T47D (cell line): Measurements from ENCODE around the gene ZNG1B.
"Not testable (repeated sequence)": the region's sequence is repeated elsewhere in the genome, so short reads cannot be mapped to it uniquely, and the experiment has no call there.

Experiments
- DNase-seq, 2 experiments: peaks; one replicate each; pipeline versions ENCODE4 v3.0.0 to v3.0.0-alpha.2; 2011 to 2012; ENCODE audit warnings: low read depth in 1 of 2, low spot score in 1 of 2
- in situ Hi-C: cut with HindIII; loops from 2 replicates; pipeline ENCODE4 v1.10.0; 2016; ENCODE audit warnings: low sequenced_read_pairs, low pct_unique_long_range_greater_than_20kb

Gene ZNG1B

DNA sequence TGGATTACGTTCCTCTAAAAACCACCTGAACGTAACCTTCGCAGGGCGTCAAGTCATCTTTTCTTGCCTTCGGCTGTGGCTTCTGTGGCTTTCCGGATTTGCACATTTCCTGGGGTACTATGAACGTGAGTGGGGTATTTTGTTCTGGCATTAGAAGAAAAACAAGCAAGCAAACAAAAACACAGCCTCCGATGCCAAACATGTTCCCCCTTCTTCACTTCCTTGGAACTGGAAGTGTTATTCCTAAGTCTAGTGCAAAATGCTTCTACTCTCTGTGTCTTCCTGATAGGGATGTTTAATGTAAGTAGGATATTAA lies 63.2 kb downstream of the ZNG1B start:
- in situ Hi-C loops, DNase-seq: not testable (repeated sequence)

DNA sequence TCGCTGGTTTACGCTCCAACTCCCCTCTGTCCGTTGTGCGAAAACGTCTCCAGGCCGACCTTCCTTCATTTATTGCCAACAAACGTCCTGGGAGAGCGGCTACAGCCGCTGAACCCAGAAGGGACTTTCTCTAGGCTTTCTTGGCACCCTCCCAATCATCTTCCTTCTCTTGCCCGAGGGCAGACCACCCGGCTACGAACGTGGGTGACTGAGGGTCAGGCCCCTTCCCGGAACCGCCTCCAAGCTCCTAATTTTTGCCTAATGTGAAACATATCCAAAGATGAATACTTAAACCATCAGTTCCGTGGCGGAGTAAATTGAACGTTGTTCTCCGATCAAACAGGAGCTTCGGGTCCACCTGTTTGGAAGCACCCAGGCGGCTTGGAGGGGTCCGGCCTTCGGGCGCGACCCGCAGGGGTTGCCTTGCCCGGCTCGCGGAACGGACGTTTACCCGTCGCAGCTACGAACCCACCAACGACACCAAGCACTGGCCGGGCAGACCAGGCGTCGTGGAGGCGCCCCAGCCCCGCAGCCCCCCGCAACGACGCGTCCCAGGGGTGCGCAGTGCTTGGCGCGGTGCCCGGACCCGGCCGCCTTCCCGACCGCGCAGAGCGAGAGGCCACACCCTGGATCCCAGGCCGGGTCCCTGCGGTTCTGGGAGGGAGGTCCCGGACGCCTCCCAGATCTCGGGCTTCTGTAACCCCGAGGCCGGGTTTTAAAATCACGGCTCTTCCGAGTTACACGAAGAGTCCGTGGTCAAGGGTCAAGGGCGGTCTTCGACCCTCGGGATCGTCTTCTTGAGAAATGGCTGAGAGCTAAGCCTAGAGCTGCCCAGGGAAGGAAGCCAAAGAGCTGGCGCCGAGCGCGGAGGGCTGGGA lies 65.0 kb downstream of the ZNG1B start:
- DNase-seq, in situ Hi-C loops: not testable (repeated sequence)

DNA sequence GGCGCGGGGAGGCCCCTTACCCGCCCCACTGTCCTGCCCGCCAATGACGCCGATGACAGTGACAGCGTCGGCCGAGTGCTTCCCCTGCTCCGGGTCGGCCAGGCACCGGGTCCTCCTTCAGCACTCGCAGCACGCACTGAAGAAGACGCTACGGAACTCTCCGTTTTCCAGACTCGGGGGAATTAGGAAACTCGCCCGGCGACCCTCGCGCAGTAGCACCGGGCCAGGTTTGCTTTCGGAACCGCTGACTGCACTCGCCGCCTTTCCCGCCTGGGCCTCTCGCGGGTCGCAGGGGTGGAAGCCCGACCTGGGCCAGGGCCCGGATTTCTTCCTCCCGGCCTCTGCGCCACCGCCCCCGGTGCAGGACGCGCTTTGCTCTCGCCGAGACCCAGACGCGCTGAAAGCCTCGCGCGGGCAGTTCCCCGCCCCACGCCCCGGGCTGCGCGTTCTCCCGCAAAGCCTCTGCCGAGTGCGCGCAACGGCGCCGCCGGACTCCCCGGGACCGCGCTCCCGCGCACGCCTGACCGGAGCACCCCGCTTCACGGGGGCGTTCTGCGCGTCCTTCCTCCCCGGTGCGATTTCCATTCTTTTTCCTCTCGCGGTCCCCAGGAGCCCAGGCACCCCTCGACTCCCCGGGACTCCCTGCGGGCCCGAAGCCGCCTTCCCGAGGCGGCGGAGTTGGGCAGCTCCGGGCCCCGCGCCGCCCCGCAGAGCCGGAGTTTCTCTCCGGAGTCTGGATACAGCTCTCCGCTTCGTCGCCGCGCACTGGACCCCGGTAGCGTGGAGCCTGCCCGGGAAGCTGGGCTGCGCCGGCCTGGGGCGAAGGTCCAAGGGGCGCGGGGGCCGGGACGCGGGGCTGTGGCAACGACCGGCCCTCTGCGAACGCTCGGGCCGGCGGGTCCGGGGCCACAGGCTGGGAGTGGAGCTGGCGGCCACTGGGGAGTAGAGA lies 65.9 kb downstream of the ZNG1B start:
- DNase-seq, in situ Hi-C loops: not testable (repeated sequence)

DNA sequence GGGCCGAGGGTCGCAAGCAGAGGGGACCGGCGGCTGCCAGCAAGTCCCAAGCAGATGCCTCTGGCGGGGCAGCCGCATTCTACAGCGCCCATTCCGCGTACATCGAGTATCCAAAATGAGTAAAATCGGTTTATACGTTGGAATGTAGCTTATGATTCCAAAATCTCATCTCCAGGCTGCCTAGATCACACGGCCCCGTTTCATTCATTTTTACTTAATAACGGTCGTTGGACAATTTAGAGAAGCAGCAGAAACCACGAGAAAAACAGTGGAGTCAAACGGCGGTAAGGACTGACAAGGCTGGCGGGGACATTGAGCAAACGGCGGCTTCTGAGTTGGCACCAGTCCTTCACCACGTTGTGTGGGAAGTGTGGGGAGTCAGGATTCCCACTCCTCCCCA lies 66.6 kb downstream of the ZNG1B start:
- DNase-seq, in situ Hi-C loops: not testable (repeated sequence)

DNA sequence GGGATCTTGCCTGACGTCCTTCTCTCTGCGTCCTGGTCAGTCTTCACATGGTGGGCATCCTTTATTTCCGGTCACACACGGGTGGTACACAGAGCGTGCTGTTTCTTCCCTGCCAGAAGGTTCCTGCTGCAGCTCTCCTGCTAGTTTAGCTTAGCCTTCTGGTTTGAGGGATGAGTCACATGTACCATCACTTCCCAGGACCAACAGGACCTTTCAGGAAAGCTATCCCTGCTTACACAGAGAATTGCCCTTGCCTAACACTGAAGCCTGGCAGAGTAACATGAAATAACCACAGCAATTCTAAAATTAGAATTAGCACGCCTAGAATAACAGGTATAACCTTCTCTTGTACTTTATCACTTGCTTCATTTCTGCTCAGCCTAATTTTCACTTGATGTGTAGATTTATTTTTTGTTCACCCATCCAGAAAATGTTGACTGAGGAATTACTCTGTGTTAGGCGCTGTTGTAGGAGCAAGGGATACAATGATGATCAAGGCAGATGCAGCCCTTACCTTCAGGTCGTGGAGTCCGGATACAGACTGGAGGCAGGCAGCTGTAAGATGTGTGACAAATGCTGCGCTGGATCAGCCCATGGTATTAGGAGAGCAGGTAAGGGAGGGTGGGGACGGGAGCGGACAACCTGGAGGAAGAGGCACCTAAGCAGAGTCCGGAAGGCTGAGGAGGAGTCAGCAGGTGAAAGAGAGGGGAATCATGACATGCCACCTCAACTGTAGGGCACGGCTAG lies 70.1 kb downstream of the ZNG1B start:
- DNase-seq, in situ Hi-C loops: not testable (repeated sequence)

DNA sequence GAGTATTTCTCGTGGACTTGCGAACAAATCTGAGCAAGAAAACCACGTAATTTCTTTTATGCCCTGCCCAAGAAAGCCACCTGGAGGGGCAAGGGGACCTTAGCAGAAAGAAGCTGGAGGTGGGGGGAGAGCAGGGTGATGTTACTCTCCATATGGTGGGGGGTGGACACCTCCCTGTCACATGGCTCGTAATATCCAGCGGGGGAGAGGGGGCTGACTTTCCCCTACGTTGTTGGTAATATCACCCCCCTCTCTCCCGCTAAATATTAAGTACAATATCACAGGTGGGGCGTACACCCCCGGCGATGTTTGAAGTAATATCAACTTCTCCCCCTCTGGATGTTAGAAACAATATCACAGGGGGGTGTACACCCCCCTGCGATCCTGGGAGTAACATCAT lies 70.7 kb downstream of the ZNG1B start:
- in situ Hi-C loops, result not testable (repeated sequence)

DNA sequence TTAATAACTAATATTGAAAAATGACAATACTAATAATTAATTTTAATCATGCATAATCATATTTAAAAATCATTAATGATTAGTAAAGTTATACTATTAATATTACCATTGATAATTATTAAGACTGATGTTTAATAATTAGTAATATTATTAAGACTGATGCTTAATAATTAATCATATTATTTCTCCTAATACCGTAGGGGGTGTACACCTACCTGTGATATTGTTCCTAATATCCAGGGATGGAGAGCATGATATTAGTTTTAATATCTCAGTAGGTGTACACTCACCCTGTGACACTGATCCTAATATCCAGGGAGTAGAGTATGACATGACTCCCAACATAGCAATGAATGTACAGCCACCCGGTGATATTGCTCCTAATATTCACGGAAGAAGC lies 73.4 kb downstream of the ZNG1B start:
- DNase-seq, in situ Hi-C loops: not testable (repeated sequence)

More for the DNA sequence above, 70.7 kb downstream of the ZNG1B start:
- not testable (repeated sequence) for DNase-seq

DNA sequence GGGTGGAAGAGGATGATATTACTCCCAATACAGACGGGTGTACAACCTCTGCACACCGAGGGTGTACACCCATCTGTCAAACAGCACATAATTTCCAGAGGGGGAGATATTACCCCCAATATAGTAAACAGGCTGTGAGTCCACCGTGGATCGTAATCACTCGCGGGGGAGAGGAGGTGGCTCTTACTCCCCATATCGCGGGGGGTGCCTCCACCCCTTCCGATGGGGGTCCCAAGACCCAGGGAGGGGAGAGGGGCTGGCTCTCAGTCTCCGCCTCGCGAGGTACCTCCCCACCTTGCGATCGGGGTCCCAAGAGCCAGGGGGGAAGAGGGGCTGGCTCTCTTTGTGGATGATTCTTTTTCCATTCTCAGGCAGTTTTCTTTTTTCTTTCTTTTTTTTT lies 74.4 kb downstream of the ZNG1B start:
- in situ Hi-C loops, DNase-seq: not testable (repeated sequence)

DNA sequence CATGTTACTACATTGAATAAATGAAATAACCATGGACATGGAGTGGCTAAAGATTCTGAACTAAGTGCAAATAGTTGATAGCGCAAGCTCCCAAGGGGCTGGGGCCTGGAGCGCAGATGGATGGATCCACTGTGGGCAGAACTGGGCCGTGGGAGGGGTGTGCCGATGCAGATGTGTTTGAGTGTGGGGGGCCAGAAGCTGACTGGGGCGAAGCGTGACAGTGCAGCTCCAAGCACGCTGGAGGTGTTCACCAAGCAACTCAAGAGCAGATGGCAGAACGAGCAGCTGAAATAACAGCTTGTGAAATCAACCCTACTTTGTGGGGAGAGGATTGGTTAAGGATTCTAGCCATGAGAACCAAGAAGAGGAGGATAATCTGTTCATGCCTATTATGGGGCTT lies 78.0 kb downstream of the ZNG1B start:
- in situ Hi-C loops, DNase-seq: not testable (repeated sequence)

DNA sequence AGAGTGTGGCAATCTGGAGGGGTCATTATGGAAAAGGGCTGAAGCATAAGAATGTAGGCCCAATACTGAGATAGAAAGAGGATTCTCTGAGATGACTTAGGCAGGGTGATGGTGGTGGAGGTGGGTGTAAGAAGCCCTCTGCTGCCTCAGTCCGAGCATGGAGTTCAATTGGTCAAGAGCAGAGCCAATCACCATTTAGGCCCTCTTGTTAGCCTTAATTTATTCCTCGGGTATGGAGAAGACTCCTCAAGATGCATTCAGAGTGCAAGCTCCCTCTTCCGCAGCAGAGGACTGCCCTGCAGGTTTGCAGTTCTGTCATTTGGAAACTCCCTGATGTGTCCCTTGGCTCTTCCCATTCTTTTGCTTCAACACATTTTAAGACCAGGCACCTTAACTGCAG lies 78.5 kb downstream of the ZNG1B start:
- in situ Hi-C loops, result not testable (repeated sequence)

DNA sequence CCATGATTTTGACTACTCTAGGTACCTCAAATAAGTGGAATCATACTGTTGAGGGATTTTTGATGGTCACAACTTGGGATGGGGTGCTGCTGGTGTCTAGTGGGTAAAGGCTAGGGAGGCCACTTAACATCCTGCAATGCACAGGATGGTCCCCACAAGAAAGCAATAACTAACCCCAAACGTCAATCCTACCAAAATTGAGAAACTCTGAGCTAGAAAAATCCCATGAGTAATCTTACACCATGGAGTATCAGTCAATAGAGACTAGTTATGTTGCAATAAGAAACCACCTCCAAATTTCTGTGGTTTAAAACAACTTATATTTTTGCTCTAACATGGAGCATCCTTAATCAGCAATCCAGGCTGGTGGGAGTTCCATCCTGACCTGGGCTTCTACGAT lies 79.5 kb downstream of the ZNG1B start:
- in situ Hi-C loops, DNase-seq: not testable (repeated sequence)

More for the DNA sequence above, 78.5 kb downstream of the ZNG1B start:
- DNase-seq, result not testable (repeated sequence)

DNA sequence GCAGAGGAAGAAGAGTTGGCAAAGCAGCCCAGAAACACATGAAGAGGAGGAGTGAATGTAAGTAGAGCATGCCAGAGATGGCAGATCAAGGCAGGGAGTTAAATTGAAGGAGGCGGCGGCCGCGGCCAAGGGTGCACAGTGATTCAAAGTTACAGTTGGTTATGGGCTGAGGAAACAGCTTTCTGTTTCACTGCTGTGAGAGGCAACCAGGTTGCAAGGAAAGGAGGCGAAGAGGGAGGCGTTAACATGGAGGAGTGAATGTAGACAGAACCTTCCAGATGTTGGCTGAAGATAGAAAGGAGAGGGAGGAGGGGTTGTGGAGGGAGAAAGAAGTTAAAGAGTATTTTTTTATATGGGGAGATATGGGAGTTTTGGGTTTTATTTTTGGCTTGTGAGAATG lies 83.3 kb downstream of the ZNG1B start:
- DNase-seq, in situ Hi-C loops: not testable (repeated sequence)

DNA sequence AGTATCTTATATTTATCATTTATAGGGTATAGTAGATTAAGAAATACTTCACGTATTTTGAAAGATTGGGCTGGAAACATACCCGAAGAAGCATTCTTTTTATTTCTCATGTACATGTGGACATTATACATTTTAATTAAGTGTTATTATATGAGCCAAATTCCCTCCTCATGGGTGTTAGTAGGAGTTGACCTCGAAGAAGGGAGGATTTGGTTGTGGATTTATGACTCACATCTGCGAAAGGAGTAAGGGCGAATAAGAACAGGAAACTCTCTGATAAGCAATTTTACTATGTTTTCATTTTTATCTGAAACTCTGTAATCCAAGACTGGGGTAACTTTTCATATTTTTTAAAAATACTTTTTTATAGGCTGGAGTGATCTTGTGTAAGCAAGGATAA lies 84.0 kb downstream of the ZNG1B start:
- in situ Hi-C loops, DNase-seq: not testable (repeated sequence)

DNA sequence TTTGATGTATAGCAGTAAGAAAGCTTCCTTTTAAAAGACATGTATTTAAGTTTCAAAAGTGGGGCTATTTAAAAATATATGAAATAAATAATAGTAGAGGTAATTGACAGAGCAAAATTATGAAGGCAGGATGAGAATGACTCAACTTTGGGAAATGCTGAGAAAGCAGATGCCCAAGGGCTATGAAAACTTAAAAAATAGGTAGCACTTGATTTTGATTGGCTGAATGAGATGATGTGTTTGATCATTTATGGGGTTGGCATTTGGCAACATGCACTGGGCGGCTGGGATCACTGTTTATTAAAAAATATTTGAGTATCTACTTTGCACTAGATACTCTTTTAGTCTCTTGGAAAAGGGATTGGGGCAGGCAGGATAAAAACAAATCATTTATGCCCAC lies 87.5 kb downstream of the ZNG1B start:
- in situ Hi-C loops, DNase-seq: not testable (repeated sequence)

DNA sequence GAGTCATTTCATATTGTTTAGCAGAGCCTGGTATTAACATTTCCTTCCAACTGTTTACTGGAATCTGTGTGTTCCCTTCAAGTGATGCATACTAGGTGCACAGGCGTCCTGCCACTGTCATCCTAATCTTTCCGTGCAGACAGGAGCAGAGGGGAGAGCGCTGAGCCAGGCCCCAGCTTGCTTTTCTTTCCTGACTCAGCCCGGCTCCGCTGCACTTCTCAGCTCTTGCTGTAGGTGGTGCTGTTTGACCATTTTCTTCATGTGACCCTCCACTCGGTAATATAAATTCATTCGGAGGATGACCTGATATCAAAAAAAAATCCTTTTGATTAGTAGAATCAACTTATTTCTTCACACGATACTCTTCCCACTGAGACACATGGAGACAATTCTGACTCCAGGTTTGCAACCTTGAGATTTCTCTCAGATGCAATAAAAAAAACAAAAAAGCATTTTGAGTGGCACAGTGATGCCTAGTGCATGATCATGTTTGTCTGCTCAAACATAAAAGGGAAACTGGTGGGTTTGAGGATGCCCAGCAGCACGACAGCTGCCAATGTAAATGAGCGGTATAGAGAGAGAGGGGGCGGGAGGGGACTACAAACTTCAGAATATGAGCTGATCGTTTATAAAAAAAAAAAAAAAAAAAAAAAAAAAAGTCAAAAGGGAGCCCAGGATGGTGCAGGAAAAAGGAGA lies 90.0 kb downstream of the ZNG1B start:
- DNase-seq, in situ Hi-C loops: not testable (repeated sequence)

DNA sequence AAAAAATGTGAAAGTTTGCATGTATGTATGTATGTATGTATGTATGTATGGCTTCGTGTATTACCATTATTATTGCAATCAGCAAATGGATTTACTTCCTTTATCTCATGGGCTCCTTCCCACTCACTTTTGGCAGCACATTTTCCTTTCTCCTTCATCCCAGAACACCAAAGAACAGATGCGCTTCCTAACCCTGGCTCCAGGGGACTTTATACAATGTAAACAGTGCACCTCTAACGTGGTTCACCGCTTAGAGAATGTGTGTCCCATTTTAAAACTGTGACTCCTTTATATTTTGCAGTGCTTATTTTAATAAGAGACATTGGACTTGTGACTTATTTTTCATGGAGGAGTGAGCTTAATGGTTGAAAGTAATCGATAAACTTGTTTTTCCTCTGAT lies 90.6 kb downstream of the ZNG1B start:
- in situ Hi-C loops, DNase-seq: not testable (repeated sequence)

DNA sequence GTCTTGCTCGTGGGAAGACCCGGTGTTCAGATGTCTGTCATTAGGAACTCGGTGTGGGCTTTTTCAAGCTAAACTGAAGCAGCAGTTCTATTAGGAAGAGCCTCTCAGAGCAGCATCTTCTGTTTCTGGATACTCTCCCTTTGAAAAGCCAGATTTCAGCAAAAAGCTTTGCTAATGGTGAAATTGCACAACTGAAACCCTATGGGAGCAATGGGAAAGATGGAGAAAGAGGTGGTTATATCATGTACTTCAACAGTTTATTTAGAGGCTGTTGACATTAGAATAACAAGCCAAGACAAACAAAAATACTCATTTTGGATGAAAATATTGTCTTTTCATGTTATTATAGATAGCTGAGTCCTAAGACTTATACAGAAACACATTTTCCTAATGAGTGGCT lies 91.4 kb downstream of the ZNG1B start:
- in situ Hi-C loops, DNase-seq: not testable (repeated sequence)
